ENCODE measurements around the gene SIAH3.

DNA sequence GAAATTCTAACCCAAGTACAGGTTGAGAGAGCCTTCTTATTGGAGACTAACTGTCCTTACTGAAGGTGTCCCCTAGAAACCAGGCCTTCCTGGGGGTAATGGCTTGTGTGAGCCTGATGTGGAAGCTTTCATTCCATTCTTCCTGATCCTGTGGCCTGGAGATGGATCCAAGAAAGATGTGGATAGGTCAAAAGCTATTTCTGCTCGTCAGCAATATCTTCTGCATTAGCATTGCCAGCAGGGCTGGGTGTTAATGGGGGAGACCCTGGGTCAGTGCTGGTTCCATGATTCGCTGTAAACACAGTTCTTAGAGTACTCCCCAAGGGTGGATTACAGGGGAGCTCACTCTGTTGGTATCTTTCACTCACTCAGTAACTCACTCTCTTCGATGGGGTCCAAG, 106.6 kb downstream of the SIAH3 start:
- TF ChIP-seq, protein P1, sequence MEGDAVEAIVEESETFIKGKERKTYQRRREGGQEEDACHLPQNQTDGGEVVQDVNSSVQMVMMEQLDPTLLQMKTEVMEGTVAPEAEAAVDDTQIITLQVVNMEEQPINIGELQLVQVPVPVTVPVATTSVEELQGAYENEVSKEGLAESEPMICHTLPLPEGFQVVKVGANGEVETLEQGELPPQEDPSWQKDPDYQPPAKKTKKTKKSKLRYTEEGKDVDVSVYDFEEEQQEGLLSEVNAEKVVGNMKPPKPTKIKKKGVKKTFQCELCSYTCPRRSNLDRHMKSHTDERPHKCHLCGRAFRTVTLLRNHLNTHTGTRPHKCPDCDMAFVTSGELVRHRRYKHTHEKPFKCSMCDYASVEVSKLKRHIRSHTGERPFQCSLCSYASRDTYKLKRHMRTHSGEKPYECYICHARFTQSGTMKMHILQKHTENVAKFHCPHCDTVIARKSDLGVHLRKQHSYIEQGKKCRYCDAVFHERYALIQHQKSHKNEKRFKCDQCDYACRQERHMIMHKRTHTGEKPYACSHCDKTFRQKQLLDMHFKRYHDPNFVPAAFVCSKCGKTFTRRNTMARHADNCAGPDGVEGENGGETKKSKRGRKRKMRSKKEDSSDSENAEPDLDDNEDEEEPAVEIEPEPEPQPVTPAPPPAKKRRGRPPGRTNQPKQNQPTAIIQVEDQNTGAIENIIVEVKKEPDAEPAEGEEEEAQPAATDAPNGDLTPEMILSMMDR (IDR thresholded peaks at IDR 0.05), result no peak
- no peak for TF ChIP-seq POLR2A (IDR thresholded peaks at IDR 0.05)

Measured in right lobe of liver (tissue), 4 donors.